ENCODE data around the gene ARHGAP8.

- TF ChIP-seq CTCF (IDR thresholded peaks at IDR 0.05) = no peak
- no peak for TF ChIP-seq POLR2A (IDR thresholded peaks at IDR 0.05)
Observed at GRCh38 chr22:44845796-44846720, 93.7 kb downstream of the ARHGAP8 start.
